HUDEP-2 (cell line): ENCODE measurements around the gene ZC3H13.

Source experiments
- DNase-seq, 76 experiments: peaks; one replicate each; lab custom pipeline; 2025; ENCODE audit not compliant: unreplicated experiment in 76 of 76; lab: John Stamatoyannopoulos, UW

Gene ZC3H13, protein sequence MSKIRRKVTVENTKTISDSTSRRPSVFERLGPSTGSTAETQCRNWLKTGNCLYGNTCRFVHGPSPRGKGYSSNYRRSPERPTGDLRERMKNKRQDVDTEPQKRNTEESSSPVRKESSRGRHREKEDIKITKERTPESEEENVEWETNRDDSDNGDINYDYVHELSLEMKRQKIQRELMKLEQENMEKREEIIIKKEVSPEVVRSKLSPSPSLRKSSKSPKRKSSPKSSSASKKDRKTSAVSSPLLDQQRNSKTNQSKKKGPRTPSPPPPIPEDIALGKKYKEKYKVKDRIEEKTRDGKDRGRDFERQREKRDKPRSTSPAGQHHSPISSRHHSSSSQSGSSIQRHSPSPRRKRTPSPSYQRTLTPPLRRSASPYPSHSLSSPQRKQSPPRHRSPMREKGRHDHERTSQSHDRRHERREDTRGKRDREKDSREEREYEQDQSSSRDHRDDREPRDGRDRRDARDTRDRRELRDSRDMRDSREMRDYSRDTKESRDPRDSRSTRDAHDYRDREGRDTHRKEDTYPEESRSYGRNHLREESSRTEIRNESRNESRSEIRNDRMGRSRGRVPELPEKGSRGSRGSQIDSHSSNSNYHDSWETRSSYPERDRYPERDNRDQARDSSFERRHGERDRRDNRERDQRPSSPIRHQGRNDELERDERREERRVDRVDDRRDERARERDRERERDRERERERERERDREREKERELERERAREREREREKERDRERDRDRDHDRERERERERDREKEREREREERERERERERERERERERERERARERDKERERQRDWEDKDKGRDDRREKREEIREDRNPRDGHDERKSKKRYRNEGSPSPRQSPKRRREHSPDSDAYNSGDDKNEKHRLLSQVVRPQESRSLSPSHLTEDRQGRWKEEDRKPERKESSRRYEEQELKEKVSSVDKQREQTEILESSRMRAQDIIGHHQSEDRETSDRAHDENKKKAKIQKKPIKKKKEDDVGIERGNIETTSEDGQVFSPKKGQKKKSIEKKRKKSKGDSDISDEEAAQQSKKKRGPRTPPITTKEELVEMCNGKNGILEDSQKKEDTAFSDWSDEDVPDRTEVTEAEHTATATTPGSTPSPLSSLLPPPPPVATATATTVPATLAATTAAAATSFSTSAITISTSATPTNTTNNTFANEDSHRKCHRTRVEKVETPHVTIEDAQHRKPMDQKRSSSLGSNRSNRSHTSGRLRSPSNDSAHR (N-terminal part only)

DNA sequence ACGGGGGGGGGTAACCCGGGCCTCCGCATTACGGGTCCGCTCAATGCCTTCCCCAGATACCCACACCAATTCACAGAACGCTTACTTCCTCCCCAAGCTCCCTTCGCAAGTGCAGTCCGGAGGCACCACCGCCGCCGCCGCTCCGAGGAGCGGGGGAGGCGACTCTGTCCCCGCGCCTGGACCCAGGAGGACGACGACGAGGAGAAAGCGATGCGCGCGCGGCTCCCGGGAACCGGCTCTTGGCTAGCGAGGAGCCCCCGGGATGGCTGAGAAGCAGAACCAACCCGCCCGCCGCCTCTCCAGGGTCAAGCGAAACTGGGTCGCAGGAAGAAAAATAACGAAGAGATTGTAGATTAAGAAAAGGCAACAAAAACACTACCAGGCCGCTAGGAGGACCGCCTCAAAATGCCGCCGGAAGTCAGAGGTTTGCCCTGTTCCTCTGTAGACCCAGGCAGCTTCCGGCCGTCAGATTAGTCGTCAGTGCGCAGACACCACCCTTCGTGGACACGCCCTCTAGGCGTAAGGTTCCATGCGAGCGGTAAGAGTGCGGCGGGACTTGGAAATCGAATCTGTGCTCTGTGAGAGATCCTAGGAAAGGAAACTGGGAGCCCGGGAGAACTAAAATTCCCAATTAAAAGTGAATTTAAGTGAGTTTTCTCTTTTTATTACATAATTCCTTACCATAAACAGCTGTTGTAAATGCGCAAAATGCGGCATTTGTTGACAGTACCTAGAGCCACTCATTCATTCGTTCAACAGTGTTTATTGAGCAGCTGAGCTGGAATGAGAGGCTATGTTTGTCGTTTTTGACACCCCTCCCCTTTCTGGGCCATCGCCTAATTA lies at the start of gene ZC3H13:
TSS of gene ZC3H13 (minus strand) at position 428 of the 843 bp plus-strand sequence. CDS start 7,239 bp downstream, outside the sequence.
- peak in 74 of 76 experiments; percentile 22 to 94 (median 83) for DNase-seq

DNA sequence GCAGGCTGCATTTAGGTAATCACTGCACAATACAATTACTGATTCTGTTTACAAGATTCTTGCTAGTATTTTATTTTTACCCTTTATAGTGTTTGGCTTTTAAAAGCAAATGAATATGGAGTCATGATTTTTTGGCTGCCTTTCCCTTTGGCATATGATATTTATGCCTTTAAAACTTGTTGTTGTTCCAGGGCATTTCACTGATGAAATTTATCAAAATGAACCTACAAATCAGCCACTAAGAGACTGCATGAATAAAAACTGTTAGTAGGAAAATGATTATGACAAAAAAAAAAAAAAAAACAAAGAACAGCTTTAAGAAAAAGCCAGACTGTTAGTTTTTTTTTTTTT lies 49.7 kb upstream of the ZC3H13 start:
- DNase-seq = no peak

DNA sequence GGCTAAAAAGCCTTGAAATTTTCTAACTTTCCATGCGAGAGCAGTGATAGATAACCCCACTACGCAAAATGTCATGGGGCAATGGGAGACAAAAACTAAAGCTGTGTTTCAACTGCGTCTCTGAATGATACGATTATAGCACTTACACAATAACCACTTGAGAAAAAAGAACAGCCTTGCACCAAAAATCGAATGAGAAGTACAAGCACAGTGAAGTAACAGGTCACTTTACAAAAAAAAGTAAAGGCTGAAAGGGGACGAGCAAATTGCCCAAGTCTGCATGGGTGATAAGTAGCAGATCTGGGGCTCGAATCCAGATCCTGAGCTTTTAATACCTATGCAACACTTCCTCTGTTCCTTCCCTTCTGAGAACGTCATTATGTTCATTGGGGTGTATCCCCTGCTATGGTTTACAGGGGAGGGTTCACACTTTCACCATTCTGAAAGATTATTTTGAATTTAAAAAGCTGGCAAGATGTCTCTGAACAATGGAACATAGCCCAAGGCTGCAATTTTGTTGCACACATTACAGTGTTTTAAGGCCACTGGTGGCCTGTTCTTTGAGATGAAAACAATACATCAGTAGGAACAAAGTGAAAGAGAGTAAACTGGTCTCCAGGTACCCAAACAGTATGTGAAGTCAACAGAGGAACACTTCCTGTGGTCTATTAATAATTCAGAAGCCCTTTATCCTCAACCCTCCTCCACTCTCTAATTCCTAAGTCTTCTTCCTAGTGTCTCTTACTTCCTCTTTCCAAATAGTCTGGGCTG lies 49.1 kb upstream of the ZC3H13 start:
- DNase-seq = no peak

DNA sequence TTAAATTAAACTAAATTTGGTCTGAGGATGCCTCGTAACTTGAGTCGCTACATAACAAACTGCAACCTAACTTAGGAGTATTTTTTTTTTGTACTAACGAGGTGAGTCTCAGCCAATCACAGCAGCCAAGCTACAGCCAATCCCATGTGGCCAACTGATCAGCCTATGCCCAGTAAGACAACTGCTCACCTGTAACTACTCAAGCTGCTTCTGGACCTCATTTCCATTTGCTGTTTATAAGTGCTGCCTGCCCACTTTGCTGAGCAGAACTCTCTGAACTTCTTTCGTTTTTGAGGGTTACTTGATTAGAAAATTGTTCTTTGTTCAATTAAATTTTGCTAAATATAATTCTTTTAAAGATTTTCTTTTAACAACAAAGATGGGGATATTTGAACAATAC lies 48.5 kb upstream of the ZC3H13 start:
- DNase-seq = no peak

DNA sequence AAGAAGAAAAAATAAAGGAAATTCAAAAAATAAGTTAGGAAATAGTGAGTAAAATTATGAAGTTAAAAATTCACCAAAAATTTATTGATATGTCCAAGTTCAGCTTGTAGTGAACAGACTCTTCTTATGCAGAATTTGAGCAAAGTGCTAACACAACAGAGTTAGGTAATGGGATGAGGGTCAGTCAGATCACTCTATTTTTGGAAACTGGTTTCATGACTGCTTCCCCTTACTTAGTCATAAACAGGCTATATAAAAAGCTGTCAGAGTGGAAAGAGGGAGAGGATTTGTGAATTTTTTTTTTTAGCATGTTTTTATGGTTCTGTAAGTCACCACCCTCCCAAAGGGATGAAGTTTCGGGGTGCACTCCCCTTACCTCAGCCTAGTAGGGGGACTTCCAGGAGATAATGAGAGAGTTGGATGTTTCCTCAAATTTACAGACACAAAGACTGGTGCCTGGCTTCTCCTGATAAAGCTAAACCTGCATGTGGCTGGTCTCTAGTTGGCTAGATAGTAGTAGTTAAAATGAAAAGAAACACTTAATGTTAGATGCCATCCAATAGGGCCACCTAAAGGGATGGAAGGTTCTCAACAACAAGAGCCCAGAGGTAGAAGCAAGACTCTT lies 47.8 kb upstream of the ZC3H13 start:
- DNase-seq = no peak

DNA sequence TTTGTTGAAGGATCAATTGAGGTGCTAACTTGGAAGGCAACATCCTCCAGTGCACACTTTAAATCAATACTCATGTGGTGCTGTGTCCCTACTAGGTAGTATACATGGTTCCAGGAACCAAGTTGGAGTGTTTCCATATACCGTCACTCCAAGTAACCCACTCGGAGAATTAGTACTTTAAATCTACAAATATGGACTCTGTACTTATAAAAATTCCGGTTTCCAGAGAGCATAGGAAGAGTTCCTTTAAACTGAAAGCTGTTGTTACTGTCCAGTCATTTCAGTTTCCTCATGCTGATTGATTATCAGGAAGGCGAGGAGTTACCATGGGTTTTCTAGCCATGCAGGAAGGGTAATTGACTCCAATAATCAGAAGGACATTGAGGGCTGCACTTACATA lies 45.1 kb upstream of the ZC3H13 start:
- DNase-seq = no peak

DNA sequence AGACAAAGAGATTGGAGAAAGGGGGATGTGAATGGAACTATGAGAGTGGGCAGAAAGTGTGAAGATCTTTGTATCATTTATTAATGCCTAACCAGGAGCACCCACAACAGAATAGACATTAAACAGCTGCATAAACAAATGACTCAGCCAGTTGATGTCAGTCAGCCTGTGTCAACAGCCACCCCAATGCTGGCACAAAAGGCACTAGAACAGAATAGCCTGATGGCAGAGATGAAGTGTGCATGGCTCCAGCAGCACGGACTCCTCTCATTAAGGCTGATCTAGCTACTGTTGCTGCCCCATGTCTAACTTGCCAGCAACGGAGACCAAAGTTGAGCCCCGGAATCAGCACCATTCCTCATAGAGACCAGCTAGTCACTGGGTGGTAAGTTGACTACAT lies 44.5 kb upstream of the ZC3H13 start:
- DNase-seq = no peak

DNA sequence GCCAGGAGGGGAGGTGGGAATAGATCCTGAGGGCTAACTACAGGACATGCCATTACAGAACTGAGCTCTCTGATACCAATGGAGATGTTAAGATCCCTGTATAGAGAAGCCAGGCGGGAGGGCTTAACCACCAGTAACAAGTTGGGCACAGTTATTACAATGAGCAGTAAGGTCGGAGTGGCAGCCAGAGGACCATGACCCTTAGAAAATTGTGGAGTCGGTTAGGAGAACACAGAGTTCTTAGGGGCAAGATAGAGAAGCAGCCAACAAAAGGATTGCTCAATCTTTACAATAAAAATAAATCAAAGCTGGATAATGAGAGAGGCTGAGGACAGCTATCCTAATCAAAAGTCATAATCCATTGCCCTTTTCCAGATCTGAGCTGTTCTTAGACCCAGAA lies 41.9 kb upstream of the ZC3H13 start:
- DNase-seq = no peak

DNA sequence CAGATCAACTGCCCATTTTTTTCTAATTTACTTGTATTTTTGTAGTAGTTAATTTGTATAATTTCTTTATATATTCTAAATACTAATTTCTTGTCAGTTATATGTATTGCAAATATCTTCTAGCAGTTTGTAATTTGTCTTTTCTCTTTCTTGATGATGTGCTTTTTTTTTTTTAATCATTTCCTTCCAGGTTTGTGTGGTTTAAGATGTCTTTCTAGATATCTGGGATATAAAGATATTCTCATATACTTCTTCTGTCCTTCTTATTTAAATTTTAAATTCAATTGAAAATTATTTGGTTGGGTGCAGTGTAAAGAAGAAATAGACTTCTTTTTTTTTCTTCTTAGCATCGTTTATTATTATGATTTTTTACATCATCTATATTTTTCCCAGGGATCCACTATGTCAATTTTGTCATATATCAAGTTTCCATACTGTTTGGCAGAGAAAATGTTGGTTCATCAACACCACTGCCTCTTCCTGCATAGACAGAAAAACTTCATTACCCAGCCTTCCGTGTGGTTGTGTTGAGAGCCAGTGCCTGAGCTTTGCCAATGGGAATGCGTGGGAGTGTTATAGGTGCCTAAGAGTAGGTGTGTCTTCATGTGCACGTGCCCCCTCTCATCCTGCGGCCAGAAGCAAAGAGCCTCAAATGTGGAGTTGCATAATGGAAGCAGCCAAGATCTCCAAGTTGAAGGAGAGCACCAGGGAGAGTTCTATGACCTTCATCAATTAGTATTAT lies 36.4 kb upstream of the ZC3H13 start:
- peak in 1 of 76 experiments; percentile 6 for DNase-seq

DNA sequence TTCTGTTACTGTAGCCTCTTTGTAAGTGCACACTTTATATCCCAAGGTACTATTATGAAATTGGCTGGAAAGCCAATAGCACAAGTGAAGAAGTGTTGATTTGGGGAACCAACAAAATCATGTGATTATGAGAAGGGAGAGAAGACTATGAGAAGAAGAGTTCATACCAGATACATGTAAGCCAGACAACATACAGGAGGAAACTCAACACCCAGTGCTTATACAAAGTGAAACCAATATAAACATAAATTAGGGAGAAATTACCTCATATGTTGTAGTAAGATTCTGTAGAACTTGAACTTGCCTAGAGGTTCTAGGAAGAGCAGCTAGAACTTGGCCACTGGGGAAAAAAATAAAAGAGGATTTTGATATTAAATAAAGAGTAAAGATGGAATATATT lies 34.9 kb upstream of the ZC3H13 start:
- DNase-seq = no peak

DNA sequence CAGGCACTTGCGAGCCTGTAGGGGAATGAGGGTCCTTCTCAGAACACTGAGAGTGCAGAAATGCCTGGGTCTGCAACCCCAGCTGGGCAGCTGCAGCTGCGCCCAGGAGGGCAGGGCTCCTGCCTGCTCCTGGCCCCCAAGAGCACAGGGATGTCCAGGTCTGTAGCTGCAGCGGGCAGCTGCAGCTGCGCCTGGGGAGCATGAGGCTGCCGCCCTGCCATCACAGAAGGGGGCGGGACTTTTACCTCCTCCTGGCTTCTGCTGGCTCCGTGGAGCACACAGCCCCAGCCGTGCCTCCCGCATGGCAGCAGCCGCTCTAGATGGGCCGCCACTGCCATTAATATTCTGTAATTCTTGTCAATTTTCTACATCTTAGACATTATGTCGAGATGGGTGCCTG lies 34.4 kb upstream of the ZC3H13 start:
- no peak for DNase-seq

DNA sequence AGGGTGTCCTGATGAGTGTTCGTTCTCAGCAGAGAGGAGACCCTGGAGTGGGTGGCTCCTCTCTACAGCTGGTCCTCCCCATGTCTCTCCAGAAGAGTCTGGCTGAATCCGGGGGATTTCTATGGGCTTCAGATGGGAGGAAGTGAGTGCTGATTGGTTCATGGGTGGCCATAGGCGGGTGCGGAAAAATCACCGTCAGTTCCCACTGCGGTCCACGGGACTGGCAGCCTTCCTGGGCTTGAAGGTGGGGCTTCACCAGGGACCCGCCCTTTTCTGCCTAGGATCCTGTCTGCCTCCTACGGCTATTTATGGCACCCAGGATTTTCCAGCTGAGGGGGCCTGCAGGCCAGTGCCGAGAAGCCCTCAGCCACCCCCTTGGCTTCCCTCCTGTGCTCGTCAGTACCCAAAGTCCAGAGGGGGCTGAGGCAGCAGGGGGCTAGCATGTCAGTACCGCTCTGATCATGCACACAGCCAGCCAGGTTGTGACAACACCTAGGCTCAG lies 33.9 kb upstream of the ZC3H13 start:
- no peak for DNase-seq

DNA sequence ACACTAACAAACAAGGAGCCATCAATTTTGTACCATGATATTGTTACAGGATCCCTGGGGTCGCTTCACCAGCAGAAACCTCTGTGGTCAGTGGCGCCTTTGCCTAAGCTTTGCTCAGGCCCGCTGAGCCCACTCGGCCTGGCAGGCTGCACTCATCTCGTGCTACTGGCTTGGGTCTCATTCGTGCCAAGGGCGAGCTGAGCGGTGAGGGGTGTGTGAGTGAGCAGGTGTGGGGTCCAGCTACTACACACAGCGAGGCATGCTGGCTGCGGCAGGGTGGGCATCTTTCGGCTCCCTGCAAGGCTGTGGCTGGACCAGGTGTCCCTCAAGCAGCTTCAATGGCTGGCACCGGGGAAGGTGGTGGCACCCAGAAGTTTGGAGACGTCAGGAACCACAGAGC lies 33.2 kb upstream of the ZC3H13 start:
- DNase-seq = no peak

DNA sequence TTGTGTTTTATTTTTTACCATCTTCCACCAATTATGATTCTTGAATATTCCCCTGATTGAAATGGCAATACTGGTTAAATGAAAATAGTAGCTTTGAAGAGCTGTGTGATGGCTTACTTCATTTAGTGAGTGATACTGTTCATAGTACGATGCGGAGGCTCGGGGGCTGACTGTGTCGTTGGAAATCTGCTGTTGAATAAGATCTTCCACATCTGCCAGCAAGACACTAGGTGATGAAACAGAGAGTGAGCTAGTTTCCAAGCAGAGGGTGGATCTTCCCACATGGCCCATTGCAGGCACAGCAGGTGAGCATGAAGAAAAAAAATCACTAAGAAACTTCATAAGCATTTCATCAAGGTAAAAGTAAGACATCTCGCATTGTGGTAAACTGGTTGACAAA lies 29.8 kb upstream of the ZC3H13 start:
- DNase-seq = no peak

DNA sequence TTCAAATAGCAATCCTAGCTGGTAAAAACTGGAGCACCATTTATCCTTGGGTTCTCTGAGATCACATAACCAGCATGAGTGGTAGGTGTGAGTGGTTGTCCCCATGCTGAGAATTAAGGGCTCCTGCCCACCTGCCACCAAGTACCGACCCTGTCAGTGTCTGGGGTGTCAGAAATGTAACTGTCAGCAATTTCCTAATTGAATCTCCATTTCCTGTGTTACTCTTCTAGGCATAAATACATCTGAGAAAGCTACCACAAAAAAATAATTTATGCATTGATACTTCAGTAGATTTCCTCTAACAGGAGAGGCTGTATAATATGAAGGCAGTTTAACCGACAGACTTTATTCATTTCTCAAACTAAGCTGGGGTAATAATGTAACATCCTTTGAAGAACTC lies 27.2 kb upstream of the ZC3H13 start:
- no peak for DNase-seq

DNA sequence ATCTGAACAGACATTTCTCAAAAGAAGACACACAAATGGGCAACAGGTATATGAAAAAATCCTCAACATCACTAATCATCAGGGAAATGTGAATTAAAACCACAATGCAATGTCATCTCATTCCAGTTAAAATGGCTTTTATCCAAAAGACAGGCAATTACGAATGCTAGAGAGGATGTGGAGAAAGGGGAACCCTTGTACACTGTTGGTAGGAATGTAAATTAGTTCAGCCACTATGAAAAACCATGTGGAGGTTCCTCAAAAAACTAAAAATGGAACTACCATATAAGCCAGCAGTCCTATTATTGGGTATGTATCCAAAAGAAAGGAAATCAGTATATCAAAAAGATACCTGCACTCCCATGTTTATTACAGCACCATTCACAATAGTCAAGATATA lies 24.7 kb upstream of the ZC3H13 start:
- no peak for DNase-seq

DNA sequence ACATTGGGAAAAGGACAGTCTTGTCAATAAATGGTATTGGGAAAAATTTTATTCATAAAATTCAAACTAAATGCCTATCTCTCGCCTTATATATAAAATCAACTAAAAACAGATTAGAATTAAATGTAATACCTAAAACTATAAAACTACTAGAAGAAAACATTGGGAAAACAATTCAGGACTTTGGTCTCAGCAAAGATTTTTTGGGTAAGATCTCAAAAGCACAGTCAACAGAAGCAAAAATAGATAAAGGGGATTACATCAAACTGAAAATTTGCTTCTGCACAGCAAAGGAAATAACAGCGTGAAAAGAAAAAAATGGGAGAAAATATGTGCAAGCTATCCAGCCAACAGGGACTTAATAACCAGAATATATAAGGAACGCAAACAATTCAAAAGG lies 24.3 kb upstream of the ZC3H13 start:
- DNase-seq = no peak

DNA sequence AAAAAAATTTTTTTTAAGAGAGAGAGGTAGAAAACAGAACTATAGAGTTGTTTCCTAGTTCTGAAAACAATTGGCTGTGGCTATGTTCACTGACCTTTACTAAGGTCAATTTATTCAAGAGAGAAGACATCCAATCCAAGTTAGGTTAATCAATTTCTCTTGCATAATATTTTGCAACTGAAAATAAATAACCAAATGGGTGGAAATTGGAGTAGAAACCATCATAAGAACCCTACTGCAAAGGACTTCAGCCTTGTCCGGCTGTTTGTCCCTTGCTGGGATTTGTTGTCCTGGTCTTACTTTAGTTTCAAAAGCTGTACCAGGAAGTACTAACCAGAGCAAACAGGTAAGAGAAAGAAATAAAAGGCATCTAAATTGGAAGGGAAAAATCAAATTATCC lies 23.3 kb upstream of the ZC3H13 start:
- no peak for DNase-seq
